Fibroblast of lung (primary cell): ENCODE data around the gene NEGR1. TPM values are rescaled to one million over a fixed set of nuclear protein-coding genes. Genes with fewer than 3 reads are reported as not detected.

ENCODE experiments used
- DNase-seq, 2 donors: peaks; one replicate each; pipeline versions ENCODE4 v3.0.0 to v3.0.0-alpha.2; 2010; ENCODE audit warnings: low read depth in 2 of 2
- H2AFZ ChIP-seq: 2 replicates; pipeline ENCODE4 v1.5.1; 2012; ENCODE audit warnings: low read length, control low read depth, inconsistent platforms
- H3K27ac ChIP-seq: 2 replicates; pipeline ENCODE4 v1.5.1; 2011; ENCODE audit warnings: low read length, control low read depth; ENCODE audit not compliant: insufficient read depth
- H3K27me3 ChIP-seq: 2 replicates; pipeline ENCODE4 v1.5.1; 2011; ENCODE audit warnings: mild to moderate bottlenecking, low read length; ENCODE audit not compliant: control insufficient read depth, insufficient read depth
- H3K36me3 ChIP-seq: 2 replicates; pipeline ENCODE4 v1.5.1; 2011; ENCODE audit warnings: low read length; ENCODE audit not compliant: control insufficient read depth, insufficient read depth
- H3K4me1 ChIP-seq: 2 replicates; pipeline ENCODE4 v1.5.1; 2011; ENCODE audit warnings: low read length; ENCODE audit not compliant: control insufficient read depth, insufficient read depth; ENCODE audit errors: extremely low read depth
- H3K4me2 ChIP-seq: 2 replicates; pipeline ENCODE4 v1.5.1; 2011; ENCODE audit warnings: low read length, control low read depth; ENCODE audit not compliant: insufficient read depth; ENCODE audit errors: extremely low read depth
- H3K4me3 ChIP-seq, 4 experiments: fragments of 200-600 bp in 1 of 4; sonication (generic) in 1 of 4; replicated peaks in 1 of 4; 2 replicates each; pipeline ENCODE4 v1.5.1; 2011 to 2016; ENCODE audit warnings: low read length in 4 of 4, low read depth in 3 of 4, mild to moderate bottlenecking in 3 of 4, control low read depth in 2 of 4, inconsistent platforms in 1 of 4, mixed read lengths in 1 of 4; ENCODE audit not compliant: insufficient read depth in 1 of 4; ENCODE audit errors: control extremely low read depth in 1 of 4
- H3K79me2 ChIP-seq: 2 replicates; pipeline ENCODE4 v1.5.1; 2012; ENCODE audit warnings: mild to moderate bottlenecking, low read length, inconsistent platforms; ENCODE audit not compliant: control insufficient read depth, insufficient read depth
- H3K9ac ChIP-seq: 2 replicates; pipeline ENCODE4 v1.5.1; 2011; ENCODE audit warnings: mild to moderate bottlenecking, low read length, control low read depth; ENCODE audit not compliant: insufficient read depth
- H3K9me3 ChIP-seq: 2 replicates; pipeline ENCODE4 v1.5.1; 2012; ENCODE audit warnings: low read depth, low read length; ENCODE audit not compliant: control insufficient read depth, insufficient read depth
- H4K20me1 ChIP-seq: 2 replicates; pipeline ENCODE4 v1.5.1; 2011; ENCODE audit warnings: low read length; ENCODE audit not compliant: control insufficient read depth, insufficient read depth; ENCODE audit errors: extremely low read depth
- CTCF ChIP-seq, 2 donors: IDR thresholded peaks in 1 of 2; conservative IDR thresholded peaks in 1 of 2; 1 replicate in 1 of 2; 2 replicates in 1 of 2; pipeline ENCODE4 v1.5.1; 2011 to 2012; ENCODE audit warnings: low read length in 2 of 2, control low read depth in 1 of 2, inconsistent platforms in 1 of 2, low read depth in 1 of 2, mild to moderate bottlenecking in 1 of 2
- EZH2 ChIP-seq: IDR thresholded peaks from 2 replicates; pipeline ENCODE4 v1.5.1; 2012; ENCODE audit warnings: low read length, control low read depth, mild to moderate bottlenecking; ENCODE audit errors: missing control alignments
- polyA plus RNA-seq, 2 donors: library from polyadenylated mRNA; depleted of rRNA in 1 of 2; stranded (reverse) in 1 of 2; unstranded in 1 of 2; fragments of >200 nt; gene quantifications; 2 replicates each; pipeline ENCODE4 v1.2.1, GENCODE V29; 2011 to 2012; ENCODE audit warnings: missing spikeins in 1 of 2
- total RNA-seq: library from RNA; depleted of rRNA; stranded (reverse); fragments of >200 nt; gene quantifications from 2 replicates; pipeline ENCODE4 v1.2.1, GENCODE V29; 2014

Gene NEGR1
- total and polyA plus RNA-seq, 2 donors (not counting 1 experiment from before 2014, with no cell fraction given): 3.1 to 9.4 TPM

- H3K9me3 ChIP-seq: no peaks in the 10 kb centered on the region
- no peak for TF ChIP-seq CTCF (conservative IDR thresholded peaks at IDR 0.05 in 1 of 2, IDR thresholded peaks at IDR 0.05 in 1 of 2; ENCODE audit: low read depth in 1 of 2, low read length in 2 of 2)
- TF ChIP-seq EZH2: no peak
- H2AFZ ChIP-seq: no peak overlapping the region
- no peaks in the 10 kb centered on the region for H4K20me1 ChIP-seq
- no peaks in the 10 kb centered on the region for H3K27me3 ChIP-seq
- no peak for DNase-seq
- no peak overlapping the region for H3K4me3 ChIP-seq
- H3K4me1 ChIP-seq: no peaks in the 10 kb centered on the region
- no peak overlapping the region for H3K27ac ChIP-seq
- no peak overlapping the region for H3K9ac ChIP-seq
- no peaks in the 10 kb centered on the region for H3K36me3 ChIP-seq
- H3K79me2 ChIP-seq: no peaks in the 10 kb centered on the region
- H3K4me2 ChIP-seq: no peak overlapping the region
Observed at GRCh38 chr1:71586030-71586429, 696.3 kb downstream of the NEGR1 start.

DNA sequence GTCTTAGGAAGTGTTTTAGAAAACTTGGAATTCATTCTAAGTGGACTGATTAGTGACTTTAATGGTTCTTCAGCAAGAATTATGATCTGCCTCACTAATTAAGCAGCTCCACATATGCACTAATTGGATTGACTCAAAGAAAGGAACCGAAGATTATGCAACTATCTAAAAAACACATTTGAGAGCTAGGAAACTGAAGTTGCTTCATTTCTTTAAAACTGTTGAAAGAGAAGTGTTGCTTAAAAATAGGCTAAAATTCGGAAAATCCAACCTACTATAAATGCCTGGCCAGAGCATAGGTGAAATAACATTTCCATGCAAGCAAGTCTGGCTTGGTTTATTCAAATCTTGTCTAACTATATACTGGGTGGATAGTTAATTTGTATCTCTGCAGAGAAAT is 698.6 kb downstream of the NEGR1 start:
- Histone ChIP-seq H3K4me2 (no peak overlapping the region), H3K27ac (no peak overlapping the region), H3K9ac (no peak overlapping the region), H3K4me3 (no peak overlapping the region), H4K20me1 (no peaks in the 10 kb centered on the region), H3K27me3 (no peaks in the 10 kb centered on the region), H3K9me3 (no peaks in the 10 kb centered on the region), H2AFZ (no peak overlapping the region), H3K4me1 (no peaks in the 10 kb centered on the region), H3K79me2 (no peaks in the 10 kb centered on the region), H3K36me3 (no peaks in the 10 kb centered on the region)
- no peak for DNase-seq
- TF ChIP-seq CTCF (conservative IDR thresholded peaks at IDR 0.05 in 1 of 2, IDR thresholded peaks at IDR 0.05 in 1 of 2; ENCODE audit: low read depth in 1 of 2, low read length in 2 of 2) (no peak), EZH2 (no peak)

GRCh38 chr1:71582673-71583072 is 699.7 kb downstream of the NEGR1 start:
- DNase-seq: no peak
- no peaks in the 10 kb centered on the region for H3K36me3 ChIP-seq
- H3K9me3 ChIP-seq: no peaks in the 10 kb centered on the region
- no peak overlapping the region for H3K27ac ChIP-seq
- no peak overlapping the region for H2AFZ ChIP-seq
- H3K4me1 ChIP-seq: no peaks in the 10 kb centered on the region
- no peak overlapping the region for H3K4me3 ChIP-seq
- no peaks in the 10 kb centered on the region for H3K79me2 ChIP-seq
- no peaks in the 10 kb centered on the region for H3K27me3 ChIP-seq
- no peak for TF ChIP-seq EZH2
- TF ChIP-seq CTCF (conservative IDR thresholded peaks at IDR 0.05 in 1 of 2, IDR thresholded peaks at IDR 0.05 in 1 of 2; ENCODE audit: low read depth in 1 of 2, low read length in 2 of 2): no peak
- no peak overlapping the region for H3K9ac ChIP-seq
- no peaks in the 10 kb centered on the region for H4K20me1 ChIP-seq
- H3K4me2 ChIP-seq: no peak overlapping the region
